ENCODE data around the gene CEACAM6.
A peak's percentile ranks its signal among the peaks of the same experiment; 100 is the strongest.

The CEACAM6 gene

DNA sequence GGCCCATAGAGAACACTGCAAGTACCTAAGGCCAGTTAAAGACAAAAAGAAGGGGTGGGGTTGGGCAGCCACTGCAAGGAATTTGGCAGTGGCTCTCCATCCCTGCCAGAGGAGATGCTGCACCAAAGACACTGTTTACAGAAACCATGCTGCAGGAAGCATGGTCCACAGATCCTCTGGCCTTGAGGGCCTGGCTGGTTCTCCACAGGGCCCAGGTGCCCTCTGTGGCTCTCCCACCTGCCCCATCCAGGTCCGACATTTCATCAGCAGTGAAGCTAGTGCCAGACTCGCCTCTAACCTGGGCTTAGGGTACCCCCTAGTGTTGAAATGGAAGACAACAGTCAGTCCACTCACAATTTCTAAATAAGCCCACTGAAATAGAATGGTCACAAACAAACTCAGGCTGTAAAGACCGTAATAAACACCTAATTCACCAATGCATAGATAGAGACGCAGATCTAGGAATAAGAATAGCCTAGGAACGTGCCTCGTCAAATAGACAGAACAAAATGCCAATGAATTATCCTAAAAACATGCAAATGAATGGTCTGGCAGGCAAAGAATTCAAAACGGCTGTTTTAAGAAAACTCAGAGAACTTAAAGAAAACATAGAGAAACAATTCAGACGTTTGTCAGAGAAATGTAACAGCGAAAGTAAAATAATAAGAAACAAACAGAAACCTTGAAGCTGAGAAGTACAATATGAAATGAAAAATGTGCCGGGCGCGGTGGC is 65.8 kb downstream of the CEACAM6 start:
- Histone ChIP-seq H4K20me1 (ENCODE audit: insufficient read depth, low read length) (no peaks in the 10 kb centered on the region), H3K36me3 (ENCODE audit: insufficient read depth, low read length) (no peaks in the 10 kb centered on the region), H3K4me3 (ENCODE audit: low read depth, low read length, poor library complexity, severe bottlenecking) (no peak overlapping the region), H3K4me2 (ENCODE audit: low read length) (no peak overlapping the region), H3K9me3 (ENCODE audit: low read length) (no peaks in the 10 kb centered on the region), H3K79me2 (ENCODE audit: insufficient read depth, low read length) (no peaks in the 10 kb centered on the region), H3K27ac (ENCODE audit: low read depth, low read length, poor library complexity, severe bottlenecking) (no peak overlapping the region), H3K9me2 (ENCODE audit: low read depth, low read length) (no peaks in the 10 kb centered on the region), H3K4me1 (ENCODE audit: insufficient read depth, low read length, severe bottlenecking) (no peaks in the 10 kb centered on the region), H2AFZ (ENCODE audit: low read length) (no peak overlapping the region), H3K9ac (ENCODE audit: low read length) (no peak overlapping the region), H3F3A (ENCODE audit: insufficient read depth, low read length) (no peaks in the 10 kb centered on the region), H3K27me3 (ENCODE audit: insufficient read depth, low read length) (no peaks in the 10 kb centered on the region)
- TF ChIP-seq EZH2 (IDR thresholded peaks at IDR 0.05; ENCODE audit: borderline replicate concordance, low read length): no peak
- TF ChIP-seq, protein P1, sequence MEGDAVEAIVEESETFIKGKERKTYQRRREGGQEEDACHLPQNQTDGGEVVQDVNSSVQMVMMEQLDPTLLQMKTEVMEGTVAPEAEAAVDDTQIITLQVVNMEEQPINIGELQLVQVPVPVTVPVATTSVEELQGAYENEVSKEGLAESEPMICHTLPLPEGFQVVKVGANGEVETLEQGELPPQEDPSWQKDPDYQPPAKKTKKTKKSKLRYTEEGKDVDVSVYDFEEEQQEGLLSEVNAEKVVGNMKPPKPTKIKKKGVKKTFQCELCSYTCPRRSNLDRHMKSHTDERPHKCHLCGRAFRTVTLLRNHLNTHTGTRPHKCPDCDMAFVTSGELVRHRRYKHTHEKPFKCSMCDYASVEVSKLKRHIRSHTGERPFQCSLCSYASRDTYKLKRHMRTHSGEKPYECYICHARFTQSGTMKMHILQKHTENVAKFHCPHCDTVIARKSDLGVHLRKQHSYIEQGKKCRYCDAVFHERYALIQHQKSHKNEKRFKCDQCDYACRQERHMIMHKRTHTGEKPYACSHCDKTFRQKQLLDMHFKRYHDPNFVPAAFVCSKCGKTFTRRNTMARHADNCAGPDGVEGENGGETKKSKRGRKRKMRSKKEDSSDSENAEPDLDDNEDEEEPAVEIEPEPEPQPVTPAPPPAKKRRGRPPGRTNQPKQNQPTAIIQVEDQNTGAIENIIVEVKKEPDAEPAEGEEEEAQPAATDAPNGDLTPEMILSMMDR (IDR thresholded peaks at IDR 0.05; ENCODE audit: low read length): peak; percentile 71
